Esophagus squamous epithelium (tissue), 5 donors: Measurements from ENCODE around the gene CAMK1D. TPM values are rescaled to one million over a fixed set of nuclear protein-coding genes. Genes with fewer than 3 reads are reported as not detected.
A peak's percentile ranks its signal among the peaks of the same experiment; 100 is the strongest.

ENCODE experiments used
- DNase-seq: peaks from one replicate; lab custom pipeline; 2025; lab: John Stamatoyannopoulos, UW
- H3K27ac ChIP-seq, 4 donors: fragments of 200-600 bp; sonication (generic); one replicate each; pipeline ENCODE4 v1.5.1; 2016 to 2019; ENCODE audit warnings: mild to moderate bottlenecking in 1 of 4
- H3K27me3 ChIP-seq, 4 donors: fragments of 200-600 bp; sonication (generic); 1 replicate in 3 of 4; 2 replicates in 1 of 4; pipeline versions ENCODE4 v1.5.1 to v1.6.0; 2017 to 2021; ENCODE audit warnings: antibody characterized with exemption in 1 of 4
- H3K36me3 ChIP-seq, 3 donors: fragments of 200-600 bp; sonication (generic); one replicate each; pipeline ENCODE4 v1.5.1; 2016 to 2019
- H3K4me1 ChIP-seq, 3 donors: fragments of 200-600 bp; sonication (generic); one replicate each; pipeline ENCODE4 v1.5.1; 2017 to 2019
- H3K4me3 ChIP-seq, 4 donors: fragments of 200-600 bp; sonication (generic); 1 replicate in 3 of 4; 2 replicates in 1 of 4; pipeline ENCODE4 v1.5.1; 2016 to 2019; ENCODE audit warnings: mild to moderate bottlenecking in 2 of 4, moderate library complexity in 1 of 4
- H3K9me3 ChIP-seq, 3 donors: fragments of 200-600 bp; sonication (generic); one replicate each; pipeline ENCODE4 v1.5.1; 2016 to 2019
- CTCF ChIP-seq, 6 experiments: fragments of 450-650 bp in 4 of 6; fragments of 200-600 bp in 2 of 6; sonication (generic) in 2 of 6; IDR thresholded peaks; one replicate each; pipeline ENCODE4 v1.5.1; 2016 to 2019; ENCODE audit warnings: antibody characterized with exemption in 6 of 6, mild to moderate bottlenecking in 4 of 6, moderate library complexity in 4 of 6
- POLR2A ChIP-seq, 4 donors: fragments of 450-650 bp; IDR thresholded peaks; one replicate each; pipeline ENCODE4 v1.6.1; 2017; ENCODE audit warnings: antibody characterized with exemption in 4 of 4, mild to moderate bottlenecking in 4 of 4, moderate library complexity in 3 of 4
- WGBS, 2 donors: methylation state at CpG; one replicate each; pipeline ENCODE4 v1.1.5; 2018; 5-methylcytosine and 5-hydroxymethylcytosine counted together
- intact Hi-C: fragments of 100-400 bp; cut with DNase I; formaldehyde crosslinking; loops from one replicate; pipeline ENCODE4 v1.15.0; 2022
- total RNA-seq, 4 donors: library from RNA; depleted of rRNA; stranded (reverse); fragments of >200 nt; gene quantifications; one replicate each; pipeline ENCODE4 v1.1.0, GENCODE V29; 2016
- donor health status: DM: yes; HTN: yes; CAD: no.

CAMK1D gene
- total RNA-seq, 4 donors from 2014 or later, result 3.8 to 11.8 (median 9.9) TPM

GRCh38 chr10:12872577-12872976 lies 523.2 kb downstream of the CAMK1D start:
- Histone ChIP-seq H3K4me3 (no peak overlapping the region), H3K9me3 (no peaks in the 10 kb centered on the region), H3K36me3 (no peaks in the 10 kb centered on the region), H3K27ac (peak overlapping the region in 1 of 4 donors; percentile 46), H3K27me3 (no peaks in the 10 kb centered on the region), H3K4me1 (peaks cover 0 to 36% (median 3%) of the 10 kb centered on the region in 3 donors)
- TF ChIP-seq CTCF (IDR thresholded peaks at IDR 0.05) (no peak), POLR2A (IDR thresholded peaks at IDR 0.05) (no peak)
- DNase-seq, result no peak
- intact Hi-C loops, result no loop called here
- 81 to 92% methylated on average over 9 of the region's 9 CpGs for WGBS, 2 donors

GRCh38 chr10:12873172-12873571 lies 523.8 kb downstream of the CAMK1D start:
- DNase-seq, result no peak
- no peak for TF ChIP-seq CTCF (IDR thresholded peaks at IDR 0.05)
- no peak for TF ChIP-seq POLR2A (IDR thresholded peaks at IDR 0.05)
- H3K4me1 ChIP-seq, result peaks cover 0 to 36% (median 3%) of the 10 kb centered on the region in 3 donors
- H3K4me3 ChIP-seq, result no peak overlapping the region
- H3K27me3 ChIP-seq, result no peaks in the 10 kb centered on the region
- 37 to 40% methylated on average over 7 to 8 of the region's 8 CpGs for WGBS, 2 donors
- peak overlapping the region in 2 of 4 donors; percentile 8 to 46 for H3K27ac ChIP-seq
- no peaks in the 10 kb centered on the region for H3K36me3 ChIP-seq
- intact Hi-C loops, result no loop called here
- no peaks in the 10 kb centered on the region for H3K9me3 ChIP-seq

DNA sequence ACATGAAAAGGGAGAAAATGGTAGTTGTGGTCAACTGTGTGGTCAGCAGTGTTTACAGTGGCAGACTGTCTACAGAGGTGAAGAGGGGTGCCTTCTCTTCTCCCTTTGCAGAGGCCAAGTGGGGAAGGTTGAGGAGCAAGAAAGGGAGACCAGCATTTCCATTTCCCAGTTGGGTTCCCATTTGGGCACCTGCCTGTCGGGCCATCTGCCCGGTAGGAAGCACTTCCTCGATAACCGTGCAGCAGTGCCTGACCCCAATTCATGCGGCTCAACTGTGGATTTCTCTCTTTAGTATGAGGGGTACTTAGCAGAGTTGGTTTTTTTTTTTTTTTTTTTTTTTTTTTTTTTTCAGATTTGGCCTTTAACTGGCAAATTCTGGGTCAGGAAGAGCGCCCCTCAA lies 525.2 kb downstream of the CAMK1D start:
- Histone ChIP-seq H3K27ac (peak overlapping the region in 2 of 4 donors; percentile 44 to 60), H3K27me3 (no peaks in the 10 kb centered on the region), H3K4me3 (no peak overlapping the region), H3K9me3 (no peaks in the 10 kb centered on the region), H3K36me3 (no peaks in the 10 kb centered on the region), H3K4me1 (peaks cover 0 to 36% (median 3%) of the 10 kb centered on the region in 3 donors)
- no peak for DNase-seq
- TF ChIP-seq POLR2A (IDR thresholded peaks at IDR 0.05), result no peak
- TF ChIP-seq CTCF (IDR thresholded peaks at IDR 0.05), result no peak
- intact Hi-C loops, result no loop called here
- 94 to 95% methylated on average over 5 to 6 of the region's 6 CpGs for WGBS, 2 donors

DNA sequence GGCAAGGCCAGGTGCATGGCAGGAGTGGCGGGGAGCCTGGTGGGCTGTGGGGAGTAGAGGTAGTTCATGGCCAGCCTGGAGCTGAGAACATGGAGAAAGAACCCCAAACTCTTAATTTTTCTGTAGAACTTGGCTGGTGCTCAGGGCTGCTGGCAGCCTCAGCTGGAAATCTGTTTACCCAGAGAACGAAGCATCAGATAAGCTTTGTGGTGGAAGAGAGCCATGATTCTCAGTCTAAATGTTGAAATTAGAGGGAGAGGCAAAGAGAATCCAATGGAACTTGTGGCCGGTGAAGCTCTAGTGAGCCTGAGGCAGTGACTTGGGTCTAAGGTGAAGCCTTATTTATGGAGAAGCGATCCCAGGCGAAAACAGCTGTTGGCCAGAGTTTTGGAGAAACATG lies 525.8 kb downstream of the CAMK1D start:
- peak overlapping the region in 3 of 4 donors; percentile 35 to 60 (median 44) for H3K27ac ChIP-seq

DNA sequence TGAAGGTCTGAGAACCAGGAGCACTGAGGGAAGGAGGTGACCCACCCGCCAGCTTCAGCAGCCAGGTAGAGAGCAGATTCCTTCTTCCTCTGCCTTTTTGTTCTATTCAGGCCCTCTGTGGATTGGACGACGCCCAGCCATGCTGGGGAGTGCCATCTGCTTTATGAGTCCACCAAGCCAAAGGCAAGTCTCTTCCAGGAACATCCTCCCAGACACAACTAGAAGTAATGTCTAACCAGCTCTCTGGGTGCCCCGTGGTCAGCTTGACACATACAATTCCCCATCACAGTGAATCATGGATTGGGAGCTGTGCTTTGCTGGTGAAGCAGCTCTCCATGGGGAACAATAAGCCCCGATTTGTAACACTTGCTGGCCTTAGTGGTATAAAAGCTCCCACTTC lies 526.9 kb downstream of the CAMK1D start:
- no peak for DNase-seq
- Histone ChIP-seq H3K9me3 (no peaks in the 10 kb centered on the region), H3K27me3 (no peaks in the 10 kb centered on the region), H3K36me3 (no peaks in the 10 kb centered on the region), H3K4me1 (peaks cover 0 to 36% (median 3%) of the 10 kb centered on the region in 3 donors), H3K4me3 (no peak overlapping the region), H3K27ac (peak overlapping the region in 2 of 4 donors; percentile 7 to 60)
- 83 to 91% methylated on average over 3 to 5 of the region's 5 CpGs for WGBS, 2 donors
- intact Hi-C loops, result no loop called here
- TF ChIP-seq CTCF (IDR thresholded peaks at IDR 0.05) (no peak), POLR2A (IDR thresholded peaks at IDR 0.05) (no peak)

More for the DNA sequence above, 525.8 kb downstream of the CAMK1D start:
- 40 to 47% methylated on average over 5 of the region's 5 CpGs for WGBS, 2 donors
- no peak for DNase-seq
- Histone ChIP-seq H3K36me3 (no peaks in the 10 kb centered on the region), H3K27me3 (no peaks in the 10 kb centered on the region), H3K4me3 (no peak overlapping the region), H3K4me1 (peaks cover 0 to 36% (median 3%) of the 10 kb centered on the region in 3 donors), H3K9me3 (no peaks in the 10 kb centered on the region)
- TF ChIP-seq CTCF (IDR thresholded peaks at IDR 0.05), result no peak
- intact Hi-C loops, result no loop called here
